Measurements from ENCODE around the gene DPP10.

DPP10 gene

GRCh38 chr2:115596659-115597375 lies 1154.4 kb downstream of the DPP10 start:
- no peak for DNase-seq

GRCh38 chr2:115603285-115603684 lies 1160.8 kb downstream of the DPP10 start:
- DNase-seq = no peak

- DNase-seq = no peak
Measured at GRCh38 chr2:115606350-115606749, 1163.9 kb downstream of the DPP10 start.

GRCh38 chr2:115609978-115610377 lies 1167.5 kb downstream of the DPP10 start:
- DNase-seq = no peak

- DNase-seq = no peak
Measured at GRCh38 chr2:115610888-115611287, 1168.4 kb downstream of the DPP10 start.

- DNase-seq = no peak
Measured at GRCh38 chr2:115624332-115624731, 1181.9 kb downstream of the DPP10 start.

GRCh38 chr2:115634578-115634977 lies 1192.1 kb downstream of the DPP10 start:
- no peak for DNase-seq

GRCh38 chr2:115635430-115635829 lies 1193.0 kb downstream of the DPP10 start:
- no peak for DNase-seq

GRCh38 chr2:115649731-115650130 lies 1207.3 kb downstream of the DPP10 start:
- no peak for DNase-seq

- no peak for DNase-seq
Measured at GRCh38 chr2:115650827-115651226, 1208.4 kb downstream of the DPP10 start.

- no peak for DNase-seq
Measured at GRCh38 chr2:115652652-115653051, 1210.2 kb downstream of the DPP10 start.

- DNase-seq = no peak
Measured at GRCh38 chr2:115654362-115654761, 1211.9 kb downstream of the DPP10 start.

GRCh38 chr2:115678129-115678528 lies 1235.7 kb downstream of the DPP10 start:
- no peak for DNase-seq

- DNase-seq = no peak
Measured at GRCh38 chr2:115684345-115684744, 1241.9 kb downstream of the DPP10 start.

GRCh38 chr2:115691409-115691808 lies 1249.0 kb downstream of the DPP10 start:
- DNase-seq = no peak

- no peak for DNase-seq
Measured at GRCh38 chr2:115694651-115695050, 1252.2 kb downstream of the DPP10 start.

- no peak for DNase-seq
Measured at GRCh38 chr2:115733190-115733775, 1290.8 kb downstream of the DPP10 start.

- DNase-seq = no peak
Measured at GRCh38 chr2:115738111-115738510, 1295.7 kb downstream of the DPP10 start.

GRCh38 chr2:115739574-115739973 lies 1297.1 kb downstream of the DPP10 start:
- DNase-seq = no peak

GRCh38 chr2:115746151-115746550 lies 1303.7 kb downstream of the DPP10 start:
- DNase-seq = no peak

GRCh38 chr2:115757286-115757685 lies 1314.8 kb downstream of the DPP10 start:
- DNase-seq = no peak

- DNase-seq = no peak
Measured at GRCh38 chr2:115763601-115764000, 1321.2 kb downstream of the DPP10 start.

GRCh38 chr2:115771516-115771915 lies 1329.1 kb downstream of the DPP10 start:
- no peak for DNase-seq

- DNase-seq = no peak
Measured at GRCh38 chr2:115774361-115774760, 1331.9 kb downstream of the DPP10 start.

GRCh38 chr2:115779085-115779632 lies 1336.7 kb downstream of the DPP10 start:
- DNase-seq = no peak
